Esophagus muscularis mucosa (tissue), 4 donors: ENCODE data around the gene CCRL2.

Experiments used
- EP300 ChIP-seq: sonication (generic); formaldehyde crosslinking; IDR thresholded peaks from one replicate; pipeline ENCODE4 v1.6.1; 2017; ENCODE audit warnings: antibody characterized with exemption
- POLR2A ChIP-seq: fragments of 450-650 bp; IDR thresholded peaks from one replicate; pipeline ENCODE4 v1.6.1; 2017; ENCODE audit warnings: antibody characterized with exemption, moderate library complexity, mild to moderate bottlenecking, low read depth
- TF ChIP-seq, protein P1 (sequence below), 3 experiments: fragments of 200-600 bp in 2 of 3; fragments of 450-650 bp in 1 of 3; sonication (generic) in 2 of 3; IDR thresholded peaks; one replicate each; pipeline ENCODE4 v1.5.1; 2017 to 2019; ENCODE audit warnings: antibody characterized with exemption in 3 of 3, mild to moderate bottlenecking in 2 of 3, moderate library complexity in 1 of 3

DNA sequence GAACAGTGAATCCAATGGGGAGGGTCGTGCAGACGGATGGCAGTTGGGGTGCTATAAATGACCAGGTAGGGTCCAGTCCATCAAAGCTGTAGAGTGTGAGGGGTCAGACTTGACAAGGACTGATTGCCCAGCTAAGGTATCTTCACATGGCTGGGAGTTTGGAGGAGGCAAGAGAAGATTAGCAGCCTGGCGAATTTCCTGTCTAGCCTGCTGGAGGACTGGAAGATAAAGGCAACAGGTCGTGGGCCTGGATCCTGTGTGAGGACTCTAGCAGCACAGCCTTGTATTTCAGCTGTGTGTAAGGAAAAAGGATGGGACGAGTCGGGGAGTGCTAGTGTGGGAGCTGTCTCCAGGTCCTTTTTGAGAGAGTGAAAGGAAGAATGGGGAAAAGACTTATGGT lies 17.8 kb upstream of the CCRL2 start:
- TF ChIP-seq, protein P1, sequence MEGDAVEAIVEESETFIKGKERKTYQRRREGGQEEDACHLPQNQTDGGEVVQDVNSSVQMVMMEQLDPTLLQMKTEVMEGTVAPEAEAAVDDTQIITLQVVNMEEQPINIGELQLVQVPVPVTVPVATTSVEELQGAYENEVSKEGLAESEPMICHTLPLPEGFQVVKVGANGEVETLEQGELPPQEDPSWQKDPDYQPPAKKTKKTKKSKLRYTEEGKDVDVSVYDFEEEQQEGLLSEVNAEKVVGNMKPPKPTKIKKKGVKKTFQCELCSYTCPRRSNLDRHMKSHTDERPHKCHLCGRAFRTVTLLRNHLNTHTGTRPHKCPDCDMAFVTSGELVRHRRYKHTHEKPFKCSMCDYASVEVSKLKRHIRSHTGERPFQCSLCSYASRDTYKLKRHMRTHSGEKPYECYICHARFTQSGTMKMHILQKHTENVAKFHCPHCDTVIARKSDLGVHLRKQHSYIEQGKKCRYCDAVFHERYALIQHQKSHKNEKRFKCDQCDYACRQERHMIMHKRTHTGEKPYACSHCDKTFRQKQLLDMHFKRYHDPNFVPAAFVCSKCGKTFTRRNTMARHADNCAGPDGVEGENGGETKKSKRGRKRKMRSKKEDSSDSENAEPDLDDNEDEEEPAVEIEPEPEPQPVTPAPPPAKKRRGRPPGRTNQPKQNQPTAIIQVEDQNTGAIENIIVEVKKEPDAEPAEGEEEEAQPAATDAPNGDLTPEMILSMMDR (IDR thresholded peaks at IDR 0.05), result no peak
- no peak for TF ChIP-seq EP300
- no peak for TF ChIP-seq POLR2A
